Neutrophil (primary cell): Measurements from ENCODE around the gene PTPN21.
A peak's percentile ranks its signal among the peaks of the same experiment; 100 is the strongest.

Source experiments
- H3K27ac ChIP-seq: fragments of 200-600 bp; sonication (generic); 2 replicates; pipeline ENCODE4 v1.5.1; 2016; ENCODE audit warnings: mild to moderate bottlenecking, moderate library complexity
- H3K27me3 ChIP-seq: fragments of 200-600 bp; sonication (generic); 2 replicates; pipeline ENCODE4 v1.6.0; 2016; ENCODE audit warnings: mild to moderate bottlenecking
- H3K36me3 ChIP-seq: fragments of 200-600 bp; sonication (generic); 2 replicates; pipeline ENCODE4 v1.5.1; 2017
- H3K4me1 ChIP-seq, 2 experiments: fragments of 200-600 bp in 1 of 2; sonication (generic) in 1 of 2; 1 replicate in 1 of 2; 2 replicates in 1 of 2; pipeline versions ENCODE4 v1.5.1 to v1.6.1; 2013 to 2016; ENCODE audit warnings: low read depth in 1 of 2, low read length in 1 of 2, mild to moderate bottlenecking in 1 of 2, moderate library complexity in 1 of 2; ENCODE audit not compliant: control insufficient read depth in 1 of 2, insufficient read depth in 1 of 2
- H3K4me3 ChIP-seq, 2 experiments: fragments of 200-600 bp in 1 of 2; sonication (generic) in 1 of 2; 1 replicate in 1 of 2; 2 replicates in 1 of 2; pipeline ENCODE4 v1.5.1; 2013 to 2016; ENCODE audit warnings: low read depth in 1 of 2, low read length in 1 of 2, mild to moderate bottlenecking in 1 of 2, moderate library complexity in 1 of 2
- H3K9me3 ChIP-seq: fragments of 200-600 bp; sonication (generic); 2 replicates; pipeline ENCODE4 v1.5.1; 2016
- TF ChIP-seq, protein P1 (sequence below): fragments of 200-600 bp; sonication (generic); IDR thresholded peaks from 2 replicates; pipeline ENCODE4 v1.5.1; 2016; ENCODE audit warnings: antibody characterized with exemption

Gene PTPN21

DNA sequence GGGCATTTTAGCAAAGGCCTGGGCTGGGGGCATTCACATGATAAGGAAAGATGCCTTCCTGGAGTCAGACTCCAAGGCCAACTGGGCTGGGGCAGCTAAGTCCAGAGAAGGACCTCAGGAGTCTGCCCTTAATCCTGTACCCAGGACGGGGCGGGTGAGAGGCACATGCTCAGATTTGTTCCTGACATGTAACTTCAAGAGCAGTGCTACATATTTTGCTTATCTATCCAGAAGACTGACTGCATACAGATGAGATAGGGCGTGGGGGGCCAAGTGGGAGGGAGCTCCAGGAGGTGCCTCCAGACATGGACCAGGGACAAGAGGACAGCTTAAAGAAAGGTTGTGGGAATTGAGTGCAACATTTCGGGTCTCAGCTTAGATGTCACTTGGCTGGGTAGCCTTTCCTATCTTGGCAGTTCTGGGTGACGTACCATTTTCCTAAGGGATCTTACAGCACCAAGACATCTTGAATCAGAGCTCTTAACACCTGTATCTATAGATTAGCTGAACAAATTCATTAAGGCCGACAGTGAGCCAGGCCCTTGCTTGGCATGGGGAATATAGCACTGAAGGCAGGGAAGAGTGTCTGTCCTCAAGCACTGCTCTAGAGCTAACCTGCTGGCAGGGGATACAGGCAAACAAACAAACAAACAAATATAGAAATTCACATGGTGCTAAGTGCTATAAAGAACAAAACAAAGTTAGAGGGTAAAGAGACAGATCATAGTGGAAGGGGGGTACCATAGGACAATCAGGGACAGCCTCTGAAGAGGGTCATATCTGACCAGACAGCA lies 61.2 kb downstream of the PTPN21 start:
- Histone ChIP-seq H3K4me3 (no peak overlapping the region), H3K4me1 (no peaks in the 10 kb centered on the region), H3K36me3 (no peaks in the 10 kb centered on the region), H3K9me3 (no peaks in the 10 kb centered on the region), H3K27me3 (no peaks in the 10 kb centered on the region), H3K27ac (no peak overlapping the region)
- TF ChIP-seq, protein P1, sequence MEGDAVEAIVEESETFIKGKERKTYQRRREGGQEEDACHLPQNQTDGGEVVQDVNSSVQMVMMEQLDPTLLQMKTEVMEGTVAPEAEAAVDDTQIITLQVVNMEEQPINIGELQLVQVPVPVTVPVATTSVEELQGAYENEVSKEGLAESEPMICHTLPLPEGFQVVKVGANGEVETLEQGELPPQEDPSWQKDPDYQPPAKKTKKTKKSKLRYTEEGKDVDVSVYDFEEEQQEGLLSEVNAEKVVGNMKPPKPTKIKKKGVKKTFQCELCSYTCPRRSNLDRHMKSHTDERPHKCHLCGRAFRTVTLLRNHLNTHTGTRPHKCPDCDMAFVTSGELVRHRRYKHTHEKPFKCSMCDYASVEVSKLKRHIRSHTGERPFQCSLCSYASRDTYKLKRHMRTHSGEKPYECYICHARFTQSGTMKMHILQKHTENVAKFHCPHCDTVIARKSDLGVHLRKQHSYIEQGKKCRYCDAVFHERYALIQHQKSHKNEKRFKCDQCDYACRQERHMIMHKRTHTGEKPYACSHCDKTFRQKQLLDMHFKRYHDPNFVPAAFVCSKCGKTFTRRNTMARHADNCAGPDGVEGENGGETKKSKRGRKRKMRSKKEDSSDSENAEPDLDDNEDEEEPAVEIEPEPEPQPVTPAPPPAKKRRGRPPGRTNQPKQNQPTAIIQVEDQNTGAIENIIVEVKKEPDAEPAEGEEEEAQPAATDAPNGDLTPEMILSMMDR, result no peak

DNA sequence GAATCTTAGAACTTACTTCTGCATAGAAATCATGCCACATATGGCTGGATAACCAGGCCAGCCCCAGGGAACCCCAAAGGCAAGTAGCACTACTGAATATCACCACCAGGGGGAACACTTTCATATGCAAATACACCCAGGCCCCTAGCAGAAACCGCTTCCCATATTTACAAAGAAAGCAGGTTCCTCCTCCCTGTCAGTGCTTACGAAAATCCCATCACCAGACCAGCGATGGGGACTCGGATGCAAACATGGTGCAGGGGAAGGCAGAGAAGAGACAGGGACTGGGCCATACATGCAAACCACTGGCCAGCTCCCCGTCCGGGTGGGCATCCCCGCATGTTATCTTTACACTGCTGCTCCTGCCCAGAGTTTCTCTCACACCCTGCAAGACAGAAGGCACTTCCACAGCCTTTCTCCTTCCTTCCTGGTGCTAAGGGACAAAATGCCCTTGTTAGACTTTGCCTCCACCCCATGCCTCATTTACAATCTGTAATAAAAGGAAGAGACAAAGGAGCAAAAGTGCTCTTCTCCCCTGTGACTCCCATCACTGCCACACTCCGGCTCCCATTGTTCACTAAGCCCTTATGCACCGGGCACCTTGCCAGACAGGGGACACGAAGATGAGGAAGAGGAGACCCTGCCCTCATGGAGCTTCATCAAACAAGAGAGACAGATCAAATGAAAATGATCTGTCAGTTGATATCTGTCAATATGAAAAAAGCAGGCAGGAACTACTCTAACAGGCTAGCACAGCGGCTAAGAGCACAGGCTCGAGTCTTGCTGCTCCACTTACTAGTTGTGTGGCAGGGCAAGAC lies 62.3 kb downstream of the PTPN21 start:
- Histone ChIP-seq H3K27me3 (no peaks in the 10 kb centered on the region), H3K4me1 (no peaks in the 10 kb centered on the region), H3K36me3 (no peaks in the 10 kb centered on the region), H3K4me3 (no peak overlapping the region), H3K27ac (no peak overlapping the region), H3K9me3 (no peaks in the 10 kb centered on the region)
- TF ChIP-seq, protein P1, result peak; percentile 79

DNA sequence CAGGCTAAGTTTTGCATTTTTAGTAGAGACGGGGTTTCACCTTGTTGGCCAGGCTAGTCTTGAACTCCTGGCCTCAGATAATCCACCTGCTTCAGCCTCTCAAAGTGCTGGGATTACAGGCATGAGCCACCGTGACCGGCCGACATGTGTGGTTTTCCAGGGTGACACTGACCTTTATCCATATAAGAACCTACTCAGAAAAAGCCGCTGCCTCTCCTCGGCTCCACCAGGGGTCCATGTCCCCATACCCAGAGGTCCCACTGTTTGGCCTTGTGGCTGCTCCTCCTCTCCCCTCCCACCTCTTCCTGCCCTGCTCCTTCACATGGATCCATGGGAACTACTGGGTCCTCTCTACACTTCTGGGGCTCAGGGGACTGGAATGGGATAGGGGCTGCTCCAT lies 64.6 kb downstream of the PTPN21 start:
- Histone ChIP-seq H3K36me3 (no peaks in the 10 kb centered on the region), H3K27me3 (no peaks in the 10 kb centered on the region), H3K9me3 (no peaks in the 10 kb centered on the region), H3K4me1 (no peaks in the 10 kb centered on the region), H3K27ac (no peak overlapping the region), H3K4me3 (no peak overlapping the region)
- TF ChIP-seq, protein P1, result no peak

DNA sequence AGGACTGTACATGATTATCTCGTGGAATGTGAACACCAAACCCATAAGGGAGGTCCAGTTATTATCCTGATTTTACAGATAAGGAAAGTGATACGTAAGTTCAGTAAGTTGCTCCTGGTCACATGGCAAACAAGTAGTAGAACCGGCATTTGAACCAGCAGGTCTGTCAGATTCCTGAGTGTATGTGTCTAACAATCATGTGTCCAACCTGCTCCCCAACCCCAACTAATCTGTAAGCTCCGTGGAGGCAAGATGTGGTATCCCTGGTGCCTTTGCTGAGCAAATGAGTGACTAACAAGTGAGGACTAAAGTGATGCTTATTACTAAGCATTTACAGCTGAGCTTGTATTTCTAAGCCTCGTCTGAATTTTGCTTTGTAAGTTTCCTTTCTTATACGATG lies 65.9 kb downstream of the PTPN21 start:
- TF ChIP-seq, protein P1, result no peak
- H3K27ac ChIP-seq, result no peak overlapping the region
- H3K27me3 ChIP-seq, result no peaks in the 10 kb centered on the region
- no peaks in the 10 kb centered on the region for H3K9me3 ChIP-seq
- H3K4me1 ChIP-seq, result no peaks in the 10 kb centered on the region
- H3K36me3 ChIP-seq, result no peaks in the 10 kb centered on the region
- no peak overlapping the region for H3K4me3 ChIP-seq

DNA sequence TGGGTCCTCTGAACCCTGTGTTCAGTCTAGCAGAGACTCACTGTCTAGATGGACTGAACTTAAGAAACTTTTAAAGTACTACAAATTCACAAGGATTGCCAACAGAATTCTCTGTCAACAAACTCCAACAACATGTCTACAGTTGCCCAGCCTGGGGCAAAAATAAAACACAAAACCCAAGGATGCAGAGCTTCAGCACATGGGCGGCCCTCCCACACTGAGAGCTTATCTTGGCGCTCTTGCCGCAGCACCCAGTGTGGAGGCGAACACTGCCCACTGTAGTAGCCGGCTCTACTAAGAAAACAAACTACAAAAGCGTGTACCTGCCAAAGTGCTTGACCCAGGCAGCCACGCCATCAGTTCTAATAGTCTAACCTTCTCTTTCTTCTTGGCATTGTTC lies 66.7 kb downstream of the PTPN21 start:
- Histone ChIP-seq H3K27ac (no peak overlapping the region), H3K27me3 (no peaks in the 10 kb centered on the region), H3K9me3 (no peaks in the 10 kb centered on the region), H3K4me3 (no peak overlapping the region), H3K36me3 (no peaks in the 10 kb centered on the region), H3K4me1 (no peaks in the 10 kb centered on the region)
- TF ChIP-seq, protein P1, result no peak
